HL-60/S4 (cell line): ENCODE data around the gene SLC26A4.

ENCODE experiments used
- in situ Hi-C: fragments of 300-500 bp; cut with MboI; formaldehyde crosslinking; loops from 2 replicates; pipeline ENCODE4 v1.14.3; 2022; ENCODE audit warnings: low sequenced_read_pairs

The SLC26A4 gene

GRCh38 chr7:107743567-107744344, 83.1 kb downstream of the SLC26A4 start, which contains the start of gene CBLL1:
Gene CBLL1 (plus strand): TSS chr7:107744142. CDS start chr7:107744164, 22 bp downstream.
- in situ Hi-C loops: no loop called here

- in situ Hi-C loops: no loop called here
Measured at GRCh38 chr7:107744345-107744750, 83.7 kb downstream of the SLC26A4 start.

- in situ Hi-C loops: no loop called here
Measured at GRCh38 chr7:107746006-107746405, 85.4 kb downstream of the SLC26A4 start.

GRCh38 chr7:107751113-107751512, 90.5 kb downstream of the SLC26A4 start:
- in situ Hi-C loops: no loop called here

- in situ Hi-C loops: no loop called here
Measured at GRCh38 chr7:107754642-107755041, 94.0 kb downstream of the SLC26A4 start.

- in situ Hi-C loops: no loop called here
Measured at GRCh38 chr7:107758667-107759066, 98.0 kb downstream of the SLC26A4 start.

GRCh38 chr7:107767391-107767790, 106.8 kb downstream of the SLC26A4 start:
- in situ Hi-C loops: no loop called here
